ENCODE data around the gene LRRC32. TPM values are rescaled to one million over a fixed set of nuclear protein-coding genes. Genes with fewer than 3 reads are reported as not detected.

LRRC32 gene
- total RNA-seq, 4 donors from 2014 or later: 18.7 to 222 (median 68.7) TPM

- DNase-seq (ENCODE audit: low spot score): no peak
- ATAC-seq (ENCODE audit: low FRiP score): no peak
- no peak for TF ChIP-seq CTCF (IDR thresholded peaks at IDR 0.05)
These were observed 2.7 kb downstream of the LRRC32 start for GRCh38 chr11:76667856-76668255.

- ATAC-seq (ENCODE audit: low FRiP score) (no peak), DNase-seq (ENCODE audit: low spot score) (no peak)
These were observed 3.2 kb downstream of the LRRC32 start for GRCh38 chr11:76667271-76667818.

GRCh38 chr11:76666830-76667229 is 3.7 kb downstream of the LRRC32 start:
- DNase-seq (ENCODE audit: low spot score) (no peak), ATAC-seq (ENCODE audit: low FRiP score) (no peak)
- no peak for TF ChIP-seq CTCF (IDR thresholded peaks at IDR 0.05)

More at GRCh38 chr11:76667271-76667818, 3.2 kb downstream of the LRRC32 start:
- no peak for TF ChIP-seq CTCF (IDR thresholded peaks at IDR 0.05)

GRCh38 chr11:76666408-76666807 is 4.1 kb downstream of the LRRC32 start:
- DNase-seq (ENCODE audit: low spot score) (no peak), ATAC-seq (ENCODE audit: low FRiP score) (no peak)
- no peak for TF ChIP-seq CTCF (IDR thresholded peaks at IDR 0.05)

GRCh38 chr11:76665921-76666351 is 4.6 kb downstream of the LRRC32 start:
- ATAC-seq (ENCODE audit: low FRiP score): no peak
- no peak for DNase-seq (ENCODE audit: low spot score)
- no peak for TF ChIP-seq CTCF (IDR thresholded peaks at IDR 0.05)

GRCh38 chr11:76665172-76665571 is 5.4 kb downstream of the LRRC32 start:
- no peak for DNase-seq (ENCODE audit: low spot score)
- no peak for ATAC-seq (ENCODE audit: low FRiP score)
- no peak for TF ChIP-seq CTCF (IDR thresholded peaks at IDR 0.05)

GRCh38 chr11:76664578-76665061 is 5.9 kb downstream of the LRRC32 start:
- TF ChIP-seq CTCF (IDR thresholded peaks at IDR 0.05): no peak
- no peak for ATAC-seq (ENCODE audit: low FRiP score)
- DNase-seq (ENCODE audit: low spot score): no peak
